Measurements from ENCODE around the gene ANKRD40.
A peak's percentile ranks its signal among the peaks of the same experiment; 100 is the strongest.
"Not testable (repeated sequence)": the region's sequence is repeated elsewhere in the genome, so short reads cannot be mapped to it uniquely, and the experiment has no call there.

ANKRD40 gene

GRCh38 chr17:50685334-50685665 lies 22.4 kb downstream of the ANKRD40 start:
- DNase-seq, result no peak

DNA sequence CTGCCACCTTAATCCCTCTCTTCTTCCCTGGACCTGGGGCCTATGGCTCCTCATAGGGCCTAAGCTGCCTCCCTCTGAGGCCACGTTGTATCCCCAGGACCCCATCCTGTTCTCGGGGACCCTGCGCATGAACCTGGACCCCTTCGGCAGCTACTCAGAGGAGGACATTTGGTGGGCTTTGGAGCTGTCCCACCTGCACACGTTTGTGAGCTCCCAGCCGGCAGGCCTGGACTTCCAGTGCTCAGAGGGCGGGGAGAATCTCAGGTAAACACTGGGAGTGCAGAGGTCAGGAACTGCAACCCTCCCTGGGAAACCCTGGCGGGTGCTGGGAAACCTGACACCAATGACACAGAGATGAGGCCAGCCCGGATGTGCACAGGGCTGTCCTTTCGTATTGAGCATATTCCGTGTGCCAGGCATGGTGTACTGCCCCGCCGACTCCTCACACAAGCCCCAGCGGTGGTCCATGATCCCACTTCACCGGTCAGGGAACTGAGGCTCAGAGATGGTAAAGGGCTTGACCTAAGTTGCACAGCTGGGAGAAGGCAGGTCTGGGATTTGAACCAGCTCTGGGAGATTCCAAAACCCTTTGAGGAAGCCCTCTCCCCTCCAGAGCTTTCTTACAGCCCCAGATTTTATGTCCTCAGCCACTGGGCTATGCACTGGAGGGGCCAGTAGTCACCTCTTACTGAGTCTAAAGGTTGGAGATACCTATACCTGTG lies 22.9 kb downstream of the ANKRD40 start:
- DNase-seq, result no peak

- DNase-seq, result no peak
Measured at GRCh38 chr17:50684288-50684611, 23.5 kb downstream of the ANKRD40 start.

- no peak for DNase-seq
Measured at GRCh38 chr17:50683434-50684287, 24.1 kb downstream of the ANKRD40 start.

DNA sequence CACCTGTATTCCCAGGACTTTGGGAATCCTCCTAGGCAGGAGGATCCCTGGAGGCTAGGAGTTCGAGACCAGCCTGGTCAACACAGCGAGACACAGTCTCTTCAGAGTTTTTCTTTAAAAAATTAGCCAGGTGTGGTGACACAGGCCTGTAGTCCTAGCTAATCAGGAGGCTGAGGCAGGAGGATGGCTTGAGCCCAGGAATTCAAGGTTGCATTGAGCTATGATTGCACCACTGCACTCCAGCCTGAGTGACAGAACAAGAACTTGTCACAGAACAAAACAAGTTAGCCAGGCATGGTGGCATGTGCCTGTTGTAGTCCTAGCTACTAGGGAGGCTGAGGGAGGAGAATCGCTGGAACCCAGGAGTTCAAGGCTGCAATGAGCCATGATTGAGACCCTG lies 24.8 kb downstream of the ANKRD40 start:
- no peak for DNase-seq

- DNase-seq, result no peak
Measured at GRCh38 chr17:50682441-50682840, 25.3 kb downstream of the ANKRD40 start.

DNA sequence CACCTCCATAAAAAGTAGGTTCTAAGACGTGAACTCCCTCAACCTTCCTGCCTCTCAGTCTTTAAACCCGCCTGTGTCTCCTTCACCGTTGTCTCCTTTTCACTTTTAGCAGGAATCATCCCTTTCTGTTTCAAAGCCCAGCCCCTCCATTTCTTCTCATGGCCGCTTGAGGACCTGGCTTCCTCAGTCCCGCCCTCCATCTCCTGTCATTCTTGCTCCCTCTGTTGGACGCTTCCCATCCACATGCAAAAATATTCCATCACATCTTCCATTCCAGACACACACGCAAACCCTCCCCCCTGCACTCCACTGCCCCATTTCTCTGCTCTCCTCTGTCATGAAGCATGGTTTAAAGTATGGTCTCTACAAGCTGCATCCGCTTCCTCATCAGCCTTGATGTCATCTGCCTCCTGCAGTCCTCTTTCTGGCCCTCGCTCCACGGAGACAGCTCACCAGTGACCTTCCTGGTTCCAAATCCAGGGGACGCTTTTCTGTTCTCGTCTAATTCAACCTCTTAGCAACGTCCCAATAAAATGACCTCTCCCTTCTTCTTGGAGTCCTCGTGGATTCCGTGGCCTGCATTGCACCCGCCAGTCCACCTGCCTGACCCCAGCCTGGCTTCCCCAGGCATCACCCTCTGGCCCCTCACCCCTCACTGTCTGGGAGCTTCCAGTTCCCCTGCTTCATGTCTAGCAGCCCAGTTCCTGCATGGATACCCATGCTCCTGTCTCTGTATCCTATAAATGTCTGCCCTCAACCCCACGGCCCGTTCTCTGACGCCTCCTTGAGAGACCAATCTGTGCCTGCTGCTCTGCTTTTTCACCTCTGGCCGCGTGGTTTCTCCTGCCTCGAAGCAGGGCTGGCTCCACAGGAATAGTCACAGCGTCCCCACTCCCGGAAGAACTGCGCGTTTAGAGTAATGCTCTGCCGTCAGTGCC lies 26.2 kb downstream of the ANKRD40 start:
- peak; percentile 47 for DNase-seq

- not testable (repeated sequence) for DNase-seq
Measured at GRCh38 chr17:50680543-50681262, 27.0 kb downstream of the ANKRD40 start.

GRCh38 chr17:50680126-50680525 lies 27.6 kb downstream of the ANKRD40 start:
- DNase-seq, result no peak

- no peak for DNase-seq
Measured at GRCh38 chr17:50679008-50679544, 28.6 kb downstream of the ANKRD40 start.

DNA sequence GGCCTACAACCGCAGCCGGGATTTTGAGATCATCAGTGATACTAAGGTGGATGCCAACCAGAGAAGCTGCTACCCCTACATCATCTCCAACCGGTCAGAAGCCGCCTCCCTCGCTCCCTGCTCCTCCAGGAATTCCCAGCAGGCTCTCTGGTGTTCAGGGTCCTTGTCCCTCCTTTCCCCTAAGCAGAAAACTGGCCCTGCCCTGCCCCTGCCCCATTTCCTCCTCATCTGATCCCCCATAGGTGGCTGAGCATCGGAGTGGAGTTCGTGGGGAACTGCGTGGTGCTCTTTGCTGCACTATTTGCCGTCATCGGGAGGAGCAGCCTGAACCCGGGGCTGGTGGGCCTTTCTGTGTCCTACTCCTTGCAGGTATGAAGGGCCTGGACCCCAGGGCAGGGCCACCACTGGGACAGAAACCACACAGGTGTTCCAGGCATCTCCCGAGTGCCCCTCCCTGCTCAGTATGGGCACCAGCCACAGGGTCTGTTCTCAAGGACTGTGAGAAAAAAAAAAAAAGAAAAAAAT lies 29.8 kb downstream of the ANKRD40 start:
- no peak for DNase-seq

DNA sequence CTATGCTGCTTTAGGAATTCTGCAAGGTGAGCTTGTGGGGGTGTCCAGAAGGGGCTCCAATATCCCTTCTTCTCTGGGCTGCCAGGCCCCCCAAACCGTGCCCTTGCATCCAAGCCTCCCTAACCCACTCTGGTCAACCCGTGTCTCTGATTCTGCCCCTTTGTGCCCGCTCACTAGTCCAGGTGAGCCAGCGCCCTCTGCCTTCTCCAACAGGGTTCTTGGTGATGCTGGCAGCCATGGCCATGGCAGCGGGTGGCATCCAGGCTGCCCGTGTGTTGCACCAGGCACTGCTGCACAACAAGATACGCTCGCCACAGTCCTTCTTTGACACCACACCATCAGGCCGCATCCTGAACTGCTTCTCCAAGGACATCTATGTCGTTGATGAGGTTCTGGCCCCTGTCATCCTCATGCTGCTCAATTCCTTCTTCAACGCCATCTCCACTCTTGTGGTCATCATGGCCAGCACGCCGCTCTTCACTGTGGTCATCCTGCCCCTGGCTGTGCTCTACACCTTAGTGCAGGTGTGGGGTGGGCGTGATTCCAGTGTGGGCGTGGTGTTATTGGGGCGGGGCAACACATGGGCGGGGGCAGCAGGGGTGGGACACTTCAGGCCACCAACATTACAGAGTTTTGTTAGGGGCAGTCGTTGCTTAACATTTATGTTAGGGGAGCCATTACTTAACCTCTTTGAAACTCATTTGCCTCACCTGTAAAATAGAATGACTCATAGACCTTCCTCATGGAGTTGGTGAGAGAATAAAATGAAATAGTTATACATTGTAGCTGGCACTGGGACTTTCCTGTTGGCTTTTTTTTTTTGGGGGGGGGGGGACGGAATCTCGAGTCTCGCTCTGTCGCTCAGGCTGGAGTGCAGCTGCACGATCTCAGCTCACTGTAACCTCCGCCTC lies 31.4 kb downstream of the ANKRD40 start:
- no peak for DNase-seq

DNA sequence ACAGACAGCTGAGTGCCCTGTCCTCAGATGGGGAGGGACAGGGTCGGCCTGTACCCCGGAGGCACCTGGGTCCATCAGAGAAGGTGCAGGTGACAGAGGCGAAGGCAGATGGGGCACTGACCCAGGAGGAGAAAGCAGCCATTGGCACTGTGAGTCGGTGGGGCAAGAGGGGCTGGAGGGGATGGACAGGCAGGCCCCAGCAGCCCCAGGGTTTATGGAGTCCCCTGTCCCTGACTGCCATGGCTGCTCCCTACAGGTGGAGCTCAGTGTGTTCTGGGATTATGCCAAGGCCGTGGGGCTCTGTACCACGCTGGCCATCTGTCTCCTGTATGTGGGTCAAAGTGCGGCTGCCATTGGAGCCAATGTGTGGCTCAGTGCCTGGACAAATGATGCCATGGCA lies 32.1 kb downstream of the ANKRD40 start:
- DNase-seq, result no peak

GRCh38 chr17:50675190-50675589 lies 32.5 kb downstream of the ANKRD40 start:
- no peak for DNase-seq

GRCh38 chr17:50672831-50673551 lies 34.7 kb downstream of the ANKRD40 start:
- DNase-seq, result no peak

GRCh38 chr17:50672071-50672470 lies 35.6 kb downstream of the ANKRD40 start:
- DNase-seq, result no peak

DNA sequence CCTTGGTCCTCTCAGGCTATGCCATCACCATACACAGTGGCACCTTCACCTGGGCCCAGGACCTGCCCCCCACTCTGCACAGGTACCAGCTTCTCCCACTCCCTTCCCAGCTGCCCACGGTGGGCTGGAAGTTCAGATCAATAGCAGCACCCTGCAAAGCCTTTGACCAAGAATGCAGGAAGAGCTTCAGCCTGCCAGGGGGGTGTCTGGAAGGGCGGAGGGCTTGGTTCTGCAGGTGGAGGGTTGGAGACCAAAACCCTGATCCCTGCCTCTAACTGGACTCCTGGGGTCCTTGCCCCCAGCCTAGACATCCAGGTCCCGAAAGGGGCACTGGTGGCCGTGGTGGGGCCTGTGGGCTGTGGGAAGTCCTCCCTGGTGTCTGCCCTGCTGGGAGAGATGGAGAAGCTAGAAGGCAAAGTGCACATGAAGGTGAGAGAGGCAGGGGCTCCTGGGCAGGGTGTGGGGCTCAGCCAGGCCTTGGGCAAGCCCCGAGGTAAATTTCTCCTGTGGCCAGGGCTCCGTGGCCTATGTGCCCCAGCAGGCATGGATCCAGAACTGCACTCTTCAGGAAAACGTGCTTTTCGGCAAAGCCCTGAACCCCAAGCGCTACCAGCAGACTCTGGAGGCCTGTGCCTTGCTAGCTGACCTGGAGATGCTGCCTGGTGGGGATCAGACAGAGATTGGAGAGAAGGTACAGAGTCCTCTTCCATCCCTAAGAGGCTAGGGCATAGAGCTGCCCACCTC lies 38.7 kb downstream of the ANKRD40 start:
- no peak for DNase-seq

- no peak for DNase-seq
Measured at GRCh38 chr17:50668025-50668837, 39.5 kb downstream of the ANKRD40 start.
